ENCODE data around the gene CD44.
A peak's percentile ranks its signal among the peaks of the same experiment; 100 is the strongest.

CD44 gene

DNA sequence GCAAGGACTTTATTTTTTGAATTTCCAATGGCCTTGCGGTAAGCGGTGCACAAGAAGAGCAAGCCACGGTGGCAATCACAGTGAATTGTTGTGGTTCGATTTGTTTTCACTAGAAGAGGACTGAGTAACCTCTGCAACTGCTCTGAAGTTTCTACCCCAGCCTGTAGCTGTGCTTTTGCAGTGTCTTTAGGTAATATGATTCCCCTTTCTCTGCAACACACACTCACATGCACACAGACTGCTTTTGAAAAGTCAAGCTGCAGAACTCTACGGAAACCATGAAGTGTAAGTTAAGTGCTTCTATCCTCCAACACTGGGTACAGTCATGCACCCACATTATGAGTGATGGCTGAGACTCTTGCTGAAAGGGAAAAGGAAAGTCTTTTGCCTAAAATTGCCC is 38.4 kb downstream of the CD44 start:
- ATAC-seq (peak; percentile 83), DNase-seq (no peak)

DNA sequence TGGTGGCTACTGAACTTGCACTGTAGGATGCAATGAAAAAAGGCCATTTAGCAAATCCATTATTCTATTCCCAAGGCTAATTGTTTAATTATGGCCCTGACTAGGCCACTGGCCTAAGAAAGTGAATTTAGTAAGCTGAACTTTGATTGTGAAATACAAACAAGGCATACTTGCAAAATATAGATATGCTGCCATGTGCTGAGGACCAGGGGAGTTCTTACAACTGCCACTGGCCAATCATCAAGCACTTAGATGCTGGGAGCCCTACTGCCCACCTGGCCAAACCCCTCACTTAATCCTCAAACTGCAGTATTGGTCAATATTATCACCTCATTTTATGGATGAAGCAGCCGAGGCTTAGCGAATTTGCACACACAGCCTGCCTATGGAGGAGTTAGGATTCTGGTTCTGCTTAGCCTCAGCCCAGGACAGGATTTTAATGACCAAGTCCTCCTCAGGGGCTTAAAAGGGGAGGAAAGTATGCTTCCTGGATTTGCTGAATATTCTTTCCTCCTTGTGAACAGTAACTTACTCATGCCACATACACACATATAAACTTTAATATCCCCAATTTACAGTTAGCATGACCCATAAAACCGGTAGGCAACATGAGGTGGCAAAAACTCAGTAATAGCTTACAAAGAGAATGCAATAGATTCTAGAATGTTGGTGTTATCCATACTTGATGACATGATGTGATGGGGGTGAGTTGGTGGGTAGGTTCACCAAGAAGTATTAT is 39.3 kb downstream of the CD44 start:
- no peak for ATAC-seq
- no peak for DNase-seq

DNA sequence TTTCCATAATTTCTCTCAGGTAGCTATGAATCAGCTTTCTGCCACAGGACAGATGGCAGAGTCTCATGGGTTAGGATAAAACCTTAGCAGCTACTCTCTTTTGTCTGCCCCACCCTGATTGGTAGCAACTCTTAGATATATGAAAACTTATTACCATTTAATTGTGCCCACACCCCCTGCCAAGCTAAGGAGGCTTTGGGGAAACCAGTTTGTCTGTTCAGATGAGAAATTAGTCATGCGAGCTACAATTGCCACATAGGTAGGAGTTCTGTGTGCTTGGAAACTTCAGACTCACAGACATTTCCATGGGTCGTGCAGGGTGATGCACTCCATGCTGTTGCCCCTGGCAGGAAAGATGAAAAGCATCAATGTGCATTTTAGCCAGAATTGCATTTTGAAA is 39.9 kb downstream of the CD44 start:
- ATAC-seq (peak; percentile 61), DNase-seq (peak; percentile 40)

DNA sequence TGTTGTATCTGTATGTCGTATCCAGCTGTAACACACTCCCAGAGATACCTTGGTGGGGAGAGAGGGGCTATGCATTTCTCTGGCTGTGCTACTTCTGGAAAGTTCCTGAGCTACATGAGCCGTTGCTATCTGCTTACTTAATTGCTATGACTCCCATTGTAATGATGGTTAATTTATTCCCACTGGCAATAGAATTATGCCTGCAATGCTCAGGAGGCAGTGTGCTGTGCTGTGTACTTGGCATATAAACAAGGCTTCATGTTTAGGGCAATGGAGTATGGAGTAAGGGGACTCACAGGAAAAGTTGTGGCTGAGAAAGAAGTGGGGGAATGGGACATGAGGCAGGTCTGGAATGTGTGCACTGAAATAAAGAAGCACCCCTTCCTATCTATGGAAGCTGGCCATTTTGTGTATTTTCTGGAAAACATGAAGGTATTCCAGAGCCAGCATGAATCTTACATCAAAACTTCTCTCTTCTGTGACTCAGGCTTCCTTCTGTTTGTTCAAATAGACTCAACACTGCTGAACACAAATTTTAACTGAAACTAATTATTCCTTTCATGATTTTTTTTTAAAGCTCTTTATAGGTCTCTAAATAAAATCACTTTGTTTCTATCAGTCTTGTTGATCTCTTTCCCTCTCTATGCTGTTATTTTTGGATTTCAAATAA is 40.6 kb downstream of the CD44 start:
- no peak for ATAC-seq
- no peak for DNase-seq

DNA sequence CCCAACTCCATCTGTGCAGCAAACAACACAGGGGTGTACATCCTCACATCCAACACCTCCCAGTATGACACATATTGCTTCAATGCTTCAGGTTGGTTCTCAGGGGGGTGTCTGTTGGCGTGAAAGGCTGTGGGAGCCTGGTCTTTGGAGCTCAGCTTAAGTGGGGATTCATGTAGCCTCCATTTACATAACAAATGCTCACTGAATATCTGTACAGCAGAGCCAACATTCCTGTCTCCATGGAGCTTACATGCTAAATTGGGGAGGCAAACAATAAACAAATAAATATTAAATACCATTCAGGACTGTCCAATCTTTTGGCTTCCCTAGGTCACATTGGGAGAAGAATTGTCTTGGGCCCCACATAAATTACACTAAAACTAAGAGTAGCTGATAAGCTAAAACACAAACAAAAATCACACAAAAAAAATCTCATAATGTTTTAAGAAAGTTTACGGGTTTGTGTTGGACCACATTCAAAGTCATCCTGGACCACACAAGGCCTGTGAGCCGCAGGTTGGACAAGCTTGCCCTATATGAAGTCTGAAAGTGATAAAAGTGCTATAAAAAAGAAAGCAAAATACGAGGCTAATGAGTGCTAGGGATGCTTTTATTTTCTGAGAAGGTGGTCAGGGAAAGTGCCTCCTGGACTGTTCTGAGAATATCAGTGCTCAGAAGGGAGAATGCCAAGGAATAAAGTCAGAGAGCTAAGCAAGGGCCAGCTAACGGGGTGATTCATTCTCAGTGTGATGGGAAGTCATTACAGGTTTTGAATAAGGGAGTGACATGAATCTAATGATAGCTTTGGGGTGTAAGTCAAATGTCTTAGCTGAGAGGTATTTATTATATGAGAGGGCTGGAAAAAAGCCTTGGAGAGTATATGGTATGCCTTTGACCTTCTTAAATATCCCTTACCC is 41.6 kb downstream of the CD44 start:
- ATAC-seq = no peak
- no peak for DNase-seq

- DNase-seq = no peak
- ATAC-seq = no peak
Observed at GRCh38 chr11:35182317-35182939, 43.5 kb downstream of the CD44 start.

DNA sequence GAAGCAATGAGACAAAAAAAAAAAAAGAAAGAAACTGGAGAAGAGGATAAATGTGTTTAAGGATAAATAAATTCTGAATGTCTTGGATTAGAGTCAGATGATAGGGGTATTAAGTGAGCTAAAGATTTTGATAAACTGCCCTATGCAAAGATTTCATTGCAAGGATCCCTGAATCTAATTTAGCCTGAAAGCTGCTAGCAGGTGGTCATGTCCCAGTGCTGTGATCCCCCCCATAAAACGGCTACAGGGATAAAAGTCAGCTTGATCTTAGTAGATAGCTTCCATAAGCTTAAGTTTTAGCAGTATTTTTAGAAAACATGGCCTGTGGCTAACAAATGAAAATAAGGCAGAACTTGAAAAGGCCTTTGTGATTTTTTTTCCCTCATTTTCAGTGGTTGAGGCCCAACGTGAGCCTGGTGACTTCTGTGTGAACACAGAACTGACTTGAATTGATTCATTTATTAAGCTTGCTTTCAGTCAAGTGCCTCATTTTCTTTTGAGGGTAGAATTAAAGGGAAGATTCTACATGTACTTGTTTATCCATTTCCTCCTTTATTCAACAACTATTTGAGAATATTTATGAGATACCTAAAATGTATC is 44.5 kb downstream of the CD44 start:
- no peak for ATAC-seq

DNA sequence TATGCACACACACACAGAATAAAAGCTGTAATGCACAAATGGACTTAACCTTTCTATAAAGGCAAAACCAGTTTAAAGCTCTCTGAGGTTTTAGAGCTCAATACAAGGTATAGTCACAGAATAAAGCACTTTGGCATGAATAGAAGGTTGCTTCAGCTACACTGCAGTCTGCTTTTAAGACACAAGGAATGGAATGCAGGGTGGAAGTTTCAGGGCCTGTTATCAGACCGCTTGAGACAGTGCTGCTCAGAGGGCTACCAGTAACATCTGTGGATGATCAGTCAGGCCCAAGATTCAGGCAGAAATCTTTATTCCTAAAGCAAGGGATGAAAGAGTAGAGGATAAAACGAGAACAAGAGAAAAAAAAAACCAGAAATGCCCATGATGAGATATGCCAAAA is 46.7 kb downstream of the CD44 start:
- ATAC-seq (no peak), DNase-seq (no peak)

More for the DNA sequence above, 44.5 kb downstream of the CD44 start:
- DNase-seq = no peak

GRCh38 chr11:35187996-35188395 is 49.0 kb downstream of the CD44 start:
- DNase-seq (no peak), ATAC-seq (no peak)

- peak; percentile 71 for ATAC-seq
- DNase-seq = no peak
Observed at GRCh38 chr11:35190804-35191348, 51.9 kb downstream of the CD44 start.

- ATAC-seq (no peak), DNase-seq (no peak)
Observed at GRCh38 chr11:35192347-35192746, 53.4 kb downstream of the CD44 start.

DNA sequence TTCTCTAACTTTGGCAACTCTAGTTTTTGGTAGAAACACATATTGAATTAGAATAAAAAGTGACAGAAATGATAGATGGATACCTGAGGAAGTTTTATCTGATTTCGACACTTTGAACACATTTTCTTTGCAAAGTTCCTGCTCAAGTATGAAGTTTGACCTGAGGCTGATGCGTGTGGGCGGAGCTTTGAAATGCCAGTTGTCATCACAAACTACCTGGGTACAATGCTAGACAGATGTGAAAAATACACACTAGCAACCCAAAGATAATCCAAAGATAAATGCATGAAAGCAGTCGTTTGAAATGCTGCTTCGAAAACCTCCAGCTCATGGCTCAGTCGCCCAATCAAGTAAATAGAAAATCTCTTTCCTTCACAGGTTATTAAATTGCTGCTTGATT is 54.8 kb downstream of the CD44 start:
- DNase-seq (no peak), ATAC-seq (no peak)

GRCh38 chr11:35197292-35197691 is 58.3 kb downstream of the CD44 start:
- no peak for ATAC-seq
- no peak for DNase-seq

GRCh38 chr11:35200811-35201341 is 61.9 kb downstream of the CD44 start:
- ATAC-seq (peak; percentile 69), DNase-seq (no peak)

- no peak for DNase-seq
- ATAC-seq = no peak
Observed at GRCh38 chr11:35204614-35205013, 65.6 kb downstream of the CD44 start.

DNA sequence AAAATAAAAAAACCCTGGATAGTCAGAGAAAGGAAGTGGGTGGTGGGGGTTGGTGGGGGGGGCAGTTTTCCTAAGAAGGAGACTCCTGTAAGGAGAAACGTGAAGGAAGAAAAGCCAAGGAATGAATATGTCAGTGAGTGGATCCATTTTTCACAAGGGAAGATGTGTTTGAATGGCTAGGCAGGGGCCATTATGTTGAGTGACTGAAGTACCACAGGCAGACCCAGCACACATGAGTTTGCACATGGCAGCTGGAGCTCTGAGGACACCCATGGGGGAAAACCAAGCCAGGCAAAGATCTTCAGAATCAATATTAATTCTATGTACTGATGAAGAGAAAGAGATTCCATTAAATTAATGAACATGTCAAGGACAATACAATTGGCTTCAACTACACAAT is 67.6 kb downstream of the CD44 start:
- DNase-seq = no peak
- ATAC-seq = no peak

DNA sequence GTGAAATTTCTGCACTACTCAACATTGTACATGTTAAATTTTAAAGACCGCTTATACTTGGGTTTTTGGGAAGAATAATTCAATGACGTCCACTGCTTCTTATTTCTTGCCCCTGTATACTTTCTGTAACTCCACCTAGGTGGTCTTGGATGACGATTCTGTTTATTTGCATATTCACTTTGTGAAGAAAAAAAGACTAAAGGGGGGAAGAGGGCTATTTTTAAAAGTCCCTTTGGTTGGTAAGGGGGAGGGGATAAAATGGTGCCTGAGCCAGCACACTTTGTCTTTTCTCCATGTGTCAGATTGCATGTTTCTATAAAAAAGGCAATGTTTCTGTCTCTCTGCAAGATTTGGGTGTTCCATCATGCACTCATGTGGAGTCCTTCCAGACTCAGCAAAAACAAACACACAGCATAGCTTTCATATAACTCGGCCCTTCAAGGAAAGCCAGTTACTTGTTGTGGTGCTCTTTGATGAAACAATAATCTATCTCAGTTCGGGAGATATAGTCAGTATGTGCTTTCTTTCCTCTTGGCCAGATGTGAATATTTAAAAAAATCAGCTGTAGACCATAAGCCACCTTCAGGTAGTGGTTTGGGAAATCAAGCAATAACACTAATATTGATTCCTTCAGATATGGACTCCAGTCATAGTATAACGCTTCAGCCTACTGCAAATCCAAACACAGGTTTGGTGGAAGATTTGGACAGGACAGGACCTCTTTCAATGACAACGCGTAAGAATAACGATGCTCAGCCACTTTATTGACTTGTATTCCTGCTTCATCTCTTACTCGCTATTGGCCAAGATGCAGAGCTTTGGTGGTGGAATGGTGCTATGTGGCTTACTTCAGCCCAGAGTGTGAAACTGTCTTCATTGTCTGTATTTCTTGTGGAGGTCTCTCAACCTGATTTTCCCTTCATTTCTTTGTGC is 68.8 kb downstream of the CD44 start:
- ATAC-seq (no peak), DNase-seq (no peak)

GRCh38 chr11:35208795-35209194 is 69.8 kb downstream of the CD44 start:
- ATAC-seq = no peak

GRCh38 chr11:35210876-35211546 is 72.0 kb downstream of the CD44 start:
- no peak for ATAC-seq
- DNase-seq = no peak

More at GRCh38 chr11:35208795-35209194, 69.8 kb downstream of the CD44 start:
- DNase-seq = no peak

GRCh38 chr11:35211952-35212351 is 73.0 kb downstream of the CD44 start:
- ATAC-seq = no peak
- DNase-seq = no peak
